SU-DHL-6 (cell line): ENCODE results near the gene NSF.
"Not testable (repeated sequence)": the region's sequence is repeated elsewhere in the genome, so short reads cannot be mapped to it uniquely, and the experiment has no call there.

Experiments
- H2AFZ ChIP-seq: fragments of 200-600 bp; sonication (generic); 2 replicates; pipeline ENCODE4 v1.6.1; 2014; ENCODE audit warnings: low read depth, mild to moderate bottlenecking, moderate library complexity, mixed read lengths, antibody characterized with exemption, low read length; ENCODE audit not compliant: severe bottlenecking
- H3F3A ChIP-seq: fragments of 200-600 bp; shearing (Covaris generic); 2 replicates; pipeline ENCODE4 v1.6.0; 2016; ENCODE audit warnings: antibody characterized with exemption, mild to moderate bottlenecking; ENCODE audit not compliant: insufficient read depth
- H3K27ac ChIP-seq: fragments of 200-600 bp; sonication (generic); 2 replicates; pipeline ENCODE4 v1.5.1; 2016; ENCODE audit warnings: low read depth, mild to moderate bottlenecking, low read length, moderate library complexity, mixed read lengths
- H3K27me3 ChIP-seq: fragments of 200-600 bp; sonication (generic), shearing (Covaris generic); 2 replicates; pipeline ENCODE4 v1.6.0; 2014; ENCODE audit warnings: mild to moderate bottlenecking, low read length
- H3K36me3 ChIP-seq: fragments of 200-600 bp; sonication (generic); 2 replicates; pipeline ENCODE4 v1.6.1; 2014; ENCODE audit warnings: mild to moderate bottlenecking, low read length, mixed read lengths
- H3K4me2 ChIP-seq: fragments of 300-600, 200-600 bp; shearing (Covaris generic), sonication (generic); 2 replicates; pipeline ENCODE4 v1.6.0; 2014; ENCODE audit warnings: low read length, low read depth, mild to moderate bottlenecking; ENCODE audit not compliant: poor library complexity, severe bottlenecking
- H3K4me3 ChIP-seq: fragments of 200-600 bp; sonication (generic); 2 replicates; pipeline ENCODE4 v1.5.1; 2014; ENCODE audit warnings: antibody characterized with exemption, low read length, mild to moderate bottlenecking, mixed read lengths; ENCODE audit not compliant: insufficient read depth, poor library complexity, severe bottlenecking
- H3K79me2 ChIP-seq: fragments of 200-600 bp; sonication (generic); 2 replicates; pipeline ENCODE4 v1.6.1; 2014; ENCODE audit warnings: mild to moderate bottlenecking, low read length, moderate library complexity; ENCODE audit not compliant: insufficient read depth
- H3K9ac ChIP-seq: fragments of 200-600 bp; sonication (generic); 2 replicates; pipeline ENCODE4 v1.7.0; 2014; ENCODE audit warnings: mild to moderate bottlenecking, low read length
- H3K9me2 ChIP-seq: fragments of 200-600 bp; sonication (generic); replicated peaks from 2 replicates; pipeline ENCODE4 v1.6.1; 2014; ENCODE audit warnings: low read length; ENCODE audit not compliant: insufficient read depth
- H3K9me3 ChIP-seq: fragments of 200-600 bp; sonication (generic); 2 replicates; pipeline ENCODE4 v1.6.1; 2014; ENCODE audit warnings: low read length, mixed read lengths; ENCODE audit not compliant: insufficient read depth
- H4K20me1 ChIP-seq: fragments of 200-600 bp; sonication (generic); 2 replicates; pipeline ENCODE4 v1.6.1; 2014; ENCODE audit warnings: low read depth, mild to moderate bottlenecking, antibody characterized with exemption, low read length, moderate library complexity, mixed read lengths
- CTCF ChIP-seq: fragments of 200-600 bp; sonication (generic); IDR thresholded peaks from one replicate; pipeline ENCODE4 v1.5.1; 2017; ENCODE audit warnings: antibody characterized with exemption, mild to moderate bottlenecking, low read length, moderate library complexity; ENCODE audit not compliant: insufficient read depth, poor library complexity, severe bottlenecking
- EZH2phosphoT487 ChIP-seq: fragments of 200-600 bp; sonication (generic), shearing (Covaris generic); conservative IDR thresholded peaks from 2 replicates; pipeline ENCODE4 v1.6.1; 2018; ENCODE audit warnings: mild to moderate bottlenecking, antibody characterized with exemption, low read length, moderate library complexity, mixed read lengths

The NSF gene

GRCh38 chr17:46692196-46692595 is 101.7 kb downstream of the NSF start:
- H3K27me3 ChIP-seq, H3K79me2 ChIP-seq, H3K9me2 ChIP-seq, H4K20me1 ChIP-seq, H3K9me3 ChIP-seq, H3K9ac ChIP-seq, H3K36me3 ChIP-seq, H3F3A ChIP-seq, H3K4me2 ChIP-seq, H2AFZ ChIP-seq, H3K4me3 ChIP-seq, H3K27ac ChIP-seq: not testable (repeated sequence)

GRCh38 chr17:46693283-46693682 is 102.8 kb downstream of the NSF start:
- not testable (repeated sequence) for H3K27ac ChIP-seq, H4K20me1 ChIP-seq, H3K4me3 ChIP-seq, H3K9ac ChIP-seq, H3K79me2 ChIP-seq, H3K4me2 ChIP-seq, H3K36me3 ChIP-seq, H3K9me3 ChIP-seq, H2AFZ ChIP-seq, H3F3A ChIP-seq, H3K9me2 ChIP-seq, H3K27me3 ChIP-seq

DNA sequence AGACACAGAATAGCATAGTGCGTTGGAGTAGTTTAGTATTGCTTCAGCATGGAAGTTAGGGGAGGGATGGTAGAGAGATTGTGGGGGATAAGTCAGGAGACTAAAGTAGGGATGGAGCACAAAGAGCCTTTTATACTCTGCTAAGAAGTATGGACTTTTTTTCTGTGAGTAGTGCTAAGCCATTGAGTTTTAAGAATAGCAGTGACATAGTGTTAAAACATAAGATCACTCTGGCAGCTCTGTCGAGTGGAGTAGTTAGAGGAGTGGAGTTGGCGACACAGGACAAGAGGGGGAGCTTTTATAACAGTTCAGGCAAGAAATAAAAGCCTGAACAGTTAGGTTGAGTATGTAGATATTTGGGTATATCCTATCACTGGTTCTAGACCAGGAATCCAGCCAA is 106.1 kb downstream of the NSF start:
- H3K27me3 ChIP-seq = not testable (repeated sequence)

DNA sequence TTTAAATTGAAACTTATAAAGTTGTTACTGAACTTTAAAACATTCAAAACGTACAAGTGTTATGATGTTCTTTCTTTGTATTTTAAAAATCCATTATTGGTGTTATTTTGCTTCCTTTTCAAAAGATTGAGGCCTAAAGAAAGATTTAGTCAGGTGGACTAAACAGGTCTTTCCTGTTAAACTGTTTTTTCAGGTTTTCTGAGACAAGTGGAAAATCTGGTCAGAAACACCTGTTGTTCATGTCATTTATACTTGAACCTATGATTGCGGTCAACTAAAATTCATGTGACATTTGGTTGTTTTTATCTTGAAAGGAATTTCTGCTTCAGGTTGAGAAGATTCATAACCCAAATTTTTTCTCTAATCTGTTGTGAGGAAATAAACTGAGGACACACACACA is 108.5 kb downstream of the NSF start:
- not testable (repeated sequence) for H3K27me3 ChIP-seq, H3K9me2 ChIP-seq, H3K4me2 ChIP-seq

More for the DNA sequence above, 106.1 kb downstream of the NSF start:
- not testable (repeated sequence) for H3K27ac ChIP-seq, H3K36me3 ChIP-seq, H3K9me2 ChIP-seq, H3K79me2 ChIP-seq, H2AFZ ChIP-seq, H3F3A ChIP-seq, H3K4me3 ChIP-seq, H3K4me2 ChIP-seq, H3K9me3 ChIP-seq, H3K9ac ChIP-seq, H4K20me1 ChIP-seq

GRCh38 chr17:46717999-46718398 is 127.5 kb downstream of the NSF start:
- no peak for TF ChIP-seq CTCF
- no peak for TF ChIP-seq EZH2phosphoT487
- Histone ChIP-seq H3F3A (0 out of 2 replicates have a peak, but pooled peaks cover 3% of the 10 kb centered on the region), H3K4me2 (no peak overlapping the region), H2AFZ (no peak overlapping the region), H3K9me2 (no peaks in the 10 kb centered on the region), H3K9ac (no peak overlapping the region), H3K27me3 (no peaks in the 10 kb centered on the region), H4K20me1 (no peaks in the 10 kb centered on the region), H3K9me3 (no peaks in the 10 kb centered on the region), H3K27ac (no peak overlapping the region), H3K36me3 (peaks cover 7% of the 10 kb centered on the region; the same call in 1 of the 2 replicates), H3K79me2 (no peaks in the 10 kb centered on the region), H3K4me3 (no peak overlapping the region)

More for the DNA sequence above, 108.5 kb downstream of the NSF start:
- H3F3A ChIP-seq, H4K20me1 ChIP-seq, H3K27ac ChIP-seq, H2AFZ ChIP-seq, H3K9ac ChIP-seq, H3K36me3 ChIP-seq, H3K79me2 ChIP-seq, H3K9me3 ChIP-seq, H3K4me3 ChIP-seq: not testable (repeated sequence)
